Measurements from ENCODE around the gene SMIM8. TPM values are rescaled to one million over a fixed set of nuclear protein-coding genes. Genes with fewer than 3 reads are reported as not detected.

The SMIM8 gene
- polyA plus RNA-seq, 5 donors: 19.5 to 33.0 (median 24.3) TPM

GRCh38 chr6:87384038-87384437 lies 61.6 kb downstream of the SMIM8 start:
- no peak for DNase-seq

- no peak for DNase-seq
Observed at GRCh38 chr6:87384449-87384848, 62.1 kb downstream of the SMIM8 start.

GRCh38 chr6:87391334-87391733 lies 68.9 kb downstream of the SMIM8 start:
- DNase-seq: peak in 1 of 2 donors; percentile 11

Other genes with a start within 250 kb of the SMIM8 start
- gene CGA, start 227.5 kb upstream of the SMIM8 start, polyA plus RNA-seq (ENCODE audit: insufficient read depth in 1 of 5, insufficient read length in 5 of 5, low replicate concordance in 1 of 5): 1 to 10 TPM in 1 of 5 donors, under 1 TPM in 1, not detected in 3; 0.53 to 4.6 TPM
- 10 to 100 TPM; 29.2 to 61.6 (median 52.6) TPM for gene ZNF292, start 167.0 kb upstream of the SMIM8 start, polyA plus RNA-seq (ENCODE audit: insufficient read depth in 1 of 5, insufficient read length in 5 of 5, low replicate concordance in 1 of 5)
- gene GJB7, start 6.7 kb downstream of the SMIM8 start, polyA plus RNA-seq (ENCODE audit: insufficient read depth in 1 of 5, insufficient read length in 5 of 5, low replicate concordance in 1 of 5): 1 to 10 TPM in 2 of 5 donors, under 1 TPM in 3; 0.18 to 2.3 (median 0.83) TPM
- gene C6orf163, start 22.2 kb downstream of the SMIM8 start, polyA plus RNA-seq (ENCODE audit: insufficient read depth in 1 of 5, insufficient read length in 5 of 5, low replicate concordance in 1 of 5): 10 to 100 TPM in 1 of 5 donors, 1 to 10 TPM in 4; 5.7 to 10.8 (median 6.3) TPM
- gene CFAP206, start 85.4 kb downstream of the SMIM8 start, polyA plus RNA-seq (ENCODE audit: insufficient read depth in 1 of 5, insufficient read length in 5 of 5, low replicate concordance in 1 of 5): 1 to 10 TPM; 1.2 to 4.2 (median 2.4) TPM
- 10 to 100 TPM; 48.1 to 68.0 (median 63.3) TPM for gene SLC35A1, start 150.4 kb downstream of the SMIM8 start, polyA plus RNA-seq (ENCODE audit: insufficient read depth in 1 of 5, insufficient read length in 5 of 5, low replicate concordance in 1 of 5)

Data from right lung (tissue), 5 donors.